Tibial nerve (tissue), 4 donors: ENCODE data around the gene PICK1.

ENCODE experiments used
- CTCF ChIP-seq, 5 experiments: fragments of 200-600 bp in 3 of 5; fragments of 450-650 bp in 2 of 5; sonication (generic) in 3 of 5; IDR thresholded peaks; one replicate each; pipeline ENCODE4 v1.5.1; 2016 to 2019; ENCODE audit warnings: antibody characterized with exemption in 5 of 5, mild to moderate bottlenecking in 3 of 5, moderate library complexity in 2 of 5
- EP300 ChIP-seq, 2 donors: sonication (generic); formaldehyde crosslinking; IDR thresholded peaks; one replicate each; pipeline ENCODE4 v1.6.1; 2017; ENCODE audit warnings: antibody characterized with exemption in 2 of 2, mild to moderate bottlenecking in 1 of 2

DNA sequence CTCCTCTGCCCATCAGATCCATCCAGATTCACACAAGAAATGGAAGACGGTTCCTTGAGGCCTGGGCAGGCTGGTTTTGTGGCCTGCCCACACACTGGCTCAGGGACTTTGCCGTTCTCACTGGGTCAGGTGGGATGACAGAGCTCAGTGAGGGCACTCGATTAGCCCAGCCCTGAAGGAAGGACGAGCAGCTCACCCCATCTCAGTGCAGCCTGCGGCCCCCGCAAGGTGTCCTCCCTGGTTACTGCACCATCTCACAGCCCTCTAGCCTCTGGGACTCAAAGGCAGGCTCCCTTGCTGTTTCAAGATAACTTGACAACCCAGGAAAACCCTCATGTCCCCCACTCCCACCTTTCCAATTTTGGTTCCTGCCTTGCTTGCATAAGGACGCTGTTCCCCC is 22.6 kb downstream of the PICK1 start:
- TF ChIP-seq CTCF (IDR thresholded peaks at IDR 0.05) (no peak), EP300 (IDR thresholded peaks at IDR 0.05) (no peak)
